ENCODE results near the gene PDE6H.

The PDE6H gene

DNA sequence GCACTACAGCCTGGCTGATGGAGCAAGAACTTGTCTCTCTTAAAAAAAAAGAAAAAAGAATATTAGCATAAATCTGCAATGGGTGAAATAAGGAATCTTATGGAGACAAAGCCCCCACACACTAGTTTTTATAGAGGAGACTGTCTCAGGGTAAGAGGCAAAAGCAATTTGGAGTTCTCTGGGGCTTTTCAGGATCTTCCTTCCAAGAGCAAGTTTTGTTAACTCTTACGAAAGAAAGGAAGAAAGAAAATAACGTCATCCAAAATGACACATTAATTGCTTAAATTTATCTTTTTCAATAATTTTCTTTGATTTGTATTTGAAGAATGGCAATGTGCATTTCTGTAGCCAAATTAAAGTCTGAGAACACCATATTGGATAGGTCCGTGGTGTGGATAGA is 3.8 kb downstream of the PDE6H start:
- DNase-seq: no peak

DNA sequence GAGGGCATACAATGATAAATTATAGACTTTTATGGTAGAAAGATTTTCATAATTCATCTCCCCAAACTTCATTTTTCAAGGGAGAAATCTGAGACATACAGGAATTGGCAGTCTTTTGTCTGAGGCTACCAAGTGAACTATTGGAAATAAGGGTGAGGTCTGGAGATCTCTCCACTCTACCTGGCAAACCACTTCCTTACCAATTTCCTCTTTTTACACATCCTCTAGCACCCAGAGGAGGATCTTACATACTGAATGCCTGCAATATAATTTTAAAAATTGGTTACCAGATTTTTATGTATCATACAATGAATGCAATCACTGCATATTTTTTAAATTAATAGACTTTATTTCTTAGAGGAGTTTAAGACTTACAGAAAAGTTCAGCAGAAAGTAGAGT is 6.6 kb downstream of the PDE6H start:
- DNase-seq: no peak

DNA sequence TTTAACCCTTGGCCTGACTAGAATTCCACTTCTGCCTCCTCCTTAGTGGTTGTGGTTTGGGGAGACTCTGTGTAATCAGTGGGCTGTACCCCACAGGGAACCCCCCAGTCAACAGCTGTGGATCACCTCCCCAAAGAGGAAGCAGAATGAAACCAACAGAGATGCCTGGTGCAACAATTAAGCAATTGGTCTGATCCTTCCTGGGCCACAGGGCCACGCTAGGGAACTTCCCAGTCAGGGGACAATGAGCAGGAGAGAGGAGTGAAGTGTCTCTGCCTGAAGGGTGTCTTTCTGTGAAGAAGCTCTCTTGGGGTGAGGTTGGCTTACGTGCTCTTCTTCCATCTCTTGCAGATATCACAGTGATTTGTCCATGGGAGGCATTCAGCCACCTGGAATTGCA is 8.2 kb downstream of the PDE6H start:
- no peak for DNase-seq

DNA sequence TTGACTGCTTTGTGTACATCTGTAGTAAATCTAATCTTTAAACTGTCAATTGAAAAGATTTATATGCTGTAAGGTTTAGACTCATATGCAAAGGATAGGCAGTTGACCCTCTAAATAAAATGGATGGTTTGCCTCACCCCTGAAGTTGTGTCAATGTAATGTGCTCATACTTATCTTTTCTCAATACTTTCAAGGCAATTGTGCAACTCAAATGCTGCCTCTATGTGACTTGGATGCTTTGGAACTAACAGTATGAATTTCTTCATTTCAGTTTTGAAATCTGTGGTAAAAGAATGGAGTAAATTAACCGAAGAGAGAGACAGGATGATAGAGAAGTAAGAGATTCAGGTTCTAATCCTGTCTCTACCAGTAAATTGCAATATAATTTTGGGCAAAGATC is 9.7 kb downstream of the PDE6H start:
- DNase-seq: no peak

DNA sequence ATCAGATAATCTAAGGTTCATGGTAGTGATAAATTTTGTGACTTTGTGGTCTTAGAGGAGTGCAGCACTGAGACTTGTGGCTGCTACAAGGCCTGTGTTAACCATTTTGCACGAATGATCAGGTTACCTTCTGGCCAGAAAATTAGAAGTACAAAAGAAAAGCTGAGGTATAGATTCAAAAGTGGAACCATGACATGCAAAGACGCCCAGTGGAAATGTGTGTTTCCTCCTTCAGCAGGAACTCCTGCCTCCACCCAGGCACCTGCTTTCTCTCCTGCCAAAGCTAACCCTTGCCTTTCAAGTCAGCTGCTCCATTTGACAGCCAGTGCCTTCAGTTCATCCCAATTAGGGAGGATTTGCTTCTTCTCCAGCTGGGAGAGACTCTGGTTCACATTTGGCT is 10.1 kb downstream of the PDE6H start:
- DNase-seq: no peak

DNA sequence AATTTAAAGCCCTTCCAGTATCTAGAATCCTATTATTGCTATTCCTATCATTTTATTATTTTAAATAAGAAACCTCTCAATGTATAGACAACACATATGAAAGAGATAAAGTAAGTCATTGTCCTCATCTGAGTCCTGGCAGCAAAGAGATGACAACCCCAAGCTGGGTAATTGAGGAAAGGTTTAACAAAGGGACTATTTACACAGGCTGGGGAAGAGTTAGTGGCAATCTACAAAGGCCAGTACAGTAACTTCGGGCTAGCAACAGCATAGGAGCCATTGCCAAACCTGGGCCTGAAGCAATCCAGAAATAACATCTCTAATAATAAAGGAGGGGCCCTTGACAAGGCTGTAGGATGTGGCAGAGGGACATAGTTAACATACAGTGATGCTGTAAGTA is 11.2 kb downstream of the PDE6H start:
- DNase-seq: no peak

DNA sequence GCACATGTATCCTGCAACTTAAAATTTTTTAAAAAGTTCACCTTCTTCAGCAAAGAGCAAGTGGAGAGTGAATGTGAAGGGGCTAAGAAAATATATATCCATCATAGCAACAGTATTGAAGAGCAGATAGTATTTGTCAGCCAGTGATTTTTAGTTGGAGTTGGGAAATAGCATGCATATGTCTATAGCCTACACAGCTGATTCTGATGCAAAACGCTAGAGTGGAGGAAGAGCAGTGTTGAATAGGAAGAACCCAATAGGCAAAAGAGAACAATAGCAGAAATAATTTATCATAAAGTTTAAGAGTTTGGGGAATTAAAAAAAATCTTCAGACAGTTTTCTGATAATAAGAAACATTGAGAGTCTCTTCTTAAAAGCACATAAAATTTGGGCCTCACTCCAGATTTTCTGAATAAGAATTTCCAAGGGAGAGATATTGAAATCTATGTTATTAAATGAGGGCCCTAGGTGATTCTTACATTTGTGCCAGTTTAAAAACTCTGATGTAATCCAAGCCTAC is 12.0 kb downstream of the PDE6H start:
- no peak for DNase-seq

DNA sequence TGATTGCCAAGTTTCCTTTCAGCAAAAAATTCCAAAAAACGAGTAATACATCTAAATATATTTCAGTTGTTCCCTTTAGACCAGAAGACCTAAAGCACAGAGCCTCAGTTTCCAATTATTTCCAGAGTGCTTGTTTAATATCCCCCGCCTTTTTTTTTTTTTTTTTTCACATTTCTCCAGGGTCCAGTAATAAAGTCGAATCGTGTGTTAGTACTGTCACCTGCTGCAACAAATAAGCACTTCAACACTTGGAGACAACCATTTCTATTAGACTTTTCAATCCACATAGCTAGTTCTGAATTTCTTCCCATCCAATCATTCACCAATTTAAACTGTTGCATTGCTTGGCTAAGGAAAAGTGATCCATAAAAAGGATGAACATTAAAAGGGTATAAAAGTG is 13.6 kb downstream of the PDE6H start:
- no peak for DNase-seq

DNA sequence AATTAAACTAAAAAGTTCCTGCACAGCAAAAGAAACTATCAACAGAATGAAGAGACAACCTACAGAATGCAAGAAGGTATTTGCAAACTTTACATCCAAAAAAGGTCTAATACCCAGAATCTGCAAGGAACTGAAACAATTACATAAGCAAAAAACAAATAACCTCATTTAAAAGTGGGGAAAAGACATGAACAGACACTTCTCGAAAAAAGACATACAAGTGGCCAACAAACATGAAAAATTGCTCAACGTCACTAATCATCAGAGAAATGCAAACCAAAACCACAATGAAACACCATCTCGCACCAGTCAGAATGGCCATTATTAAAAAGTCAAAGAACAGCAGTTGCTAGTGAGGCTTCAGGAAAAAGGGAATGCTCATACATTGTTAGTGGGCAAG is 15.2 kb downstream of the PDE6H start:
- no peak for DNase-seq

DNA sequence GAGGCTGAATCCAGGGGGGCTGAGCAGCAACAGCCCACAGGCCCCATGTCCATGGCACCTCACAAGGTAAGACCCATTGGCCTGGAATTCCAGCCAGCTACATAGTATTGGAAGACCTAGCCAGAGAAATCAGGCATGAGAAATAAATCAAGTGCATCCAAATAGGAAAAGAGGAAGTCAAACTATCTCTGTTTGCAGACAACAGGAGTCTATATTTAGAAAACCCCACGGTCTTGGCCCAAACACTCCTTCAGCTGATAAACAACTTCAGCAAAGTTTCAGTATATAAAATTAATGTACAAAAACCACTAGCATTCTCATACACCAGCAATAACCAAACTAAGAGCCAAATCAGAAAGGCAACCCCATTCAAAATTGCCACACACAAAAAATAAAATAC is 16.9 kb downstream of the PDE6H start:
- no peak for DNase-seq

DNA sequence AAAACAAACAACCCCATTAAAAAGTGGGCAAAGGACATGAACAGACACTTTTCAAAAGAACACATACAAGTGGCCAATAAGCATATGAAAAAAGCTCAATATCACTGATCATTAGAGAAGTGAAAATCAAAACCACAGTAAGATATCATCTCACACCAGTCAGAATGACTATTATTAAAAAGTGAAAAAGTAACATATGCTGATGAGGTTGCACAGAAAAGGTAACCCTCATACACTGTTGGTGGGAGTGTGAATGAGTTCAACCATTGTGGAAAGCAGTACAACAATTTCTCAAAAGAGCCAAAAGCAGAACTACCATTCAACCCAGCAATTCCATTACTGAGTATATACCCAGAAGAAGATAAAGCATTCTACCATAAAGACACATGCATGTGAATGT is 18.2 kb downstream of the PDE6H start:
- no peak for DNase-seq

DNA sequence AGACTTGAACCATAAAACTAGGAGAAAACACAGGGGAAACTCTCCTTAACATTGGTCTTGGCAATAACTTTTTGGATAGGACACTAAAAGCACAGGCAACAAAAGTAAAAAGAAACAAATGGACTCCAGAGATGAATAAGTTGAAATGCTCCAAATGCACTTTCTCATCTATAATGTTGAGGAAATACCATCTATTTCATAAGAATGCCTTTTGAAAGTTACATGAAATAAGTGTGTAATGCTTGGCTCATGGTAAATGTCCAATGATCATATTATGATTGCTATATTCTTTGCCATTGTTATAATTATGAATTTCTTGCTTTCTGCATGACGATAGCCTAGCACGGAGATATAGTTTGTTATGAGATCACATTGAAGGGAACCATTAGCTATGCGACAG is 19.8 kb downstream of the PDE6H start:
- no peak for DNase-seq

DNA sequence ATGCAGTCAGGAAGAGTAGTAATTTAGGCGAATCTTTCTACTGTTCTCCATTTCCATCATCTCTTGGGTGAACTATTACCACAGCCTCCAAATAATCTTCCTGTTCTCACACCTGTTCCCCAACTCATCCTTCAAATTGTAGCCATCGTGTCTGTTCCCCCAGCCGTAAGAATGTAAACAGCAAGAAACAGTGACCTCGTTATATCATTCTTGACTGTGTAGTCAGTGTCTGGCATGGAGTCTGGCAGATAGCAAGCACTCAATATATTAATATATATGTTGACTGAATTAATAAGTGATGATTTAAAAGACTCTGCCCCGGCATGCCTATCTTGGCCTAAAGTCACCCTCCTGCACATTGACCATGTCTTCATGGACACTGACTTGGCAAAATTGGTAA is 20.3 kb downstream of the PDE6H start:
- no peak for DNase-seq

DNA sequence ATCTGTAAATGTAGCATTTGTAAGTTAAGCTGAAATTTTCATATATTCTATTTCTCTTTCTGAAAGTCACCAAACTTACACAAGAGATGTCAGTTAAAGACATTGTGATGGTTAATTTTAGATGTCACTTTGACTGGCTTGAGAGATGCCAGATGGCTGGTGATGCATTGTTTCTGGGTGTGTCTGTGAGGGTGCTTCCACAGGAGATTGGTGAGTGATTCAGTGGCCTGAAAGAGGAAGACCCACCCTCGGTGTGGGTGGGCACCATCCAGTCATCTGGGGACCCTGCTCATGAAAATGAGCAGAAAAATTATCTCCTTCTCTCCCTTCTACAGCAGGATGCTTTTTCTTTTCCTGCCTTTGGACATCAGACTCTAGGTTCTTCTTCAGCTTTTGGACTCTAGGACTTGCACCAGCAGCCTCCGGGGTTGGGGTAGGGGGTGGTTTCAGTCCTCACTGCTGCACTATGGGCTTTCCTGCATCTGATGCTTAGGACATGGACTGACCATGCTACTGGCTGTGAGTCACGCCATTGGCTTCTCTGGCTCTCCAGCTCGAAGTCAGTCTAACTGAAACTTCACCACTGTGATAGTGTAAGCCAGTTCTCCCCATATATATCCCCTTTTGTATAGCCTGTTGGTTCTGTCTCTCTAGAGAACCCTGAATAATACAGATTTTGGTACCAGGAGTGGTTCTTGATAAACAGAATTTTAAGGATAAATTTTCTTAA is 20.9 kb downstream of the PDE6H start:
- no peak for DNase-seq

DNA sequence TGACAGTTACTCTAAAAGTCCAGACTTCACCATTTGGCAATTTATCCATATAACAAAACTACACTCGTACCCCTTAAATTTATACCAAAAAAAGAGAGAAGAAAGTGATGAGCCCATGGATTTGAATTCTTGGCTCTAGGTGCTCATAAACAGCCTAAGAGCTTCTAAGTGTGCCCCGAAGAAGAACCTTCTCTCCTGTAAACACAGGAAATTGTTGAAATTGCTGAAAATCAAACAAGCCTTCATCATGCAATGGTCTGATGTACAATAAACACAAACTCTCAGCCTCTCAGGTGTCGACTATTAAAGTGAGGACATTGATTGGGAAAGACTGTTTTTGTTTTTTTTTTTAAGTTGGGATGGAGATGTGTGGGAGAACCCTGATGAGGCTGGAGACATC is 21.8 kb downstream of the PDE6H start:
- no peak for DNase-seq

DNA sequence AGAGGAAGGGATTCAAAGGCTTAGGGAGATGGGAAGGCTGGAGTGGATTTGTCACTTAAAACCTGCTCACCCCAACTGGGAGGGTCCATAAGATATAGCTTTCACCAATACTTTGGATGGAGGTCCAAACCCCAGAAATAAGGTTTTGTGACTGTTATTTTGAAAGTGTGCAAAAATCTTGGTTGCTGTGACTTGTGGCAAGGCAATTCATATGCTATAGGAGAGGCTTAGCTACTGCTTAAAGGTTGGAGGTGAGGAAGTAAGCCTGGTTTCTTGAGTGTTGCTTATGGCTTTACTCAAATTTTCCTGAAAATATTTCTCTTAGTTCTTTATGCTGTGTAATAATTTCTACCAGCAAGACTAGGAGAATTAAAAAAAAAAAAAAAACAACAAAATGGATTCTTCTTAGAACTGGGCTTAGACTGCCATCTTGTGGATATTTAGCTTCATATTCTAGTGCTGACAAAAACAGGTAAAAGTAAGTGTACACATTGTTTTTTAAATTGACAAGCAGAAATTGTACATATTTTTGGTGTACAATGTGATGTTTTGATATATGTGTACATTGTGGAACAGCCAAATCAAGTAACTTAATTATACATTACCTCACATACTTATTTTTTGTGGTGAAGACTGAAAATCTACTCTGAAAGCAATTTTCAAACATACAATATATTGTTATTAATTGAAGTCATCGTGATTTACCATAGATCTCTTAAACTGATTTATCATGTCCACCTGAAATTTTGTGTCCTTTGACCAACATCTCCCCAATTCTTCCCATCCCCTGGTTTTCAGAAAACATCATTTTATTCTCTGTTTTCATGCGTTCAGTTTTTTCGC is 23.0 kb downstream of the PDE6H start:
- peak; percentile 32 for DNase-seq

DNA sequence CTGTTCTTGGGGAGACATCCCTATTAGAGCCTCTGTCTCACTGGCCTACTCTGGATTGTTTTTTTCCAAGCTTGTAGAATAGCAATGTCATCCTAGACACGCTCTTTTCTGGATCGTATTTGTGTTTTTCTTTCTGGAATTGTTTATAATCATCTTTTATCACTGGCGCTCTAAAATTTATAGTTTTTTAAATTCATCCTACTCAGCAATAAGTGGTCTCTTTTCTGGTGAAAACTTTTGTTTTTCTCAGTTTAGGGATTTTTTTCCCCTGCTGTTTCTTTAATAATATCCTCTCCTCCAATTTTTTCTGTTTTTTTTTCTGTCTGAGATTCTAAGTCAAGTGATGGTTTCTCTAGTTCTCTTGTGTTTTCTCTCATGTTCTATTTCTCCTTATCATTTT is 25.2 kb downstream of the PDE6H start:
- DNase-seq: no peak

DNA sequence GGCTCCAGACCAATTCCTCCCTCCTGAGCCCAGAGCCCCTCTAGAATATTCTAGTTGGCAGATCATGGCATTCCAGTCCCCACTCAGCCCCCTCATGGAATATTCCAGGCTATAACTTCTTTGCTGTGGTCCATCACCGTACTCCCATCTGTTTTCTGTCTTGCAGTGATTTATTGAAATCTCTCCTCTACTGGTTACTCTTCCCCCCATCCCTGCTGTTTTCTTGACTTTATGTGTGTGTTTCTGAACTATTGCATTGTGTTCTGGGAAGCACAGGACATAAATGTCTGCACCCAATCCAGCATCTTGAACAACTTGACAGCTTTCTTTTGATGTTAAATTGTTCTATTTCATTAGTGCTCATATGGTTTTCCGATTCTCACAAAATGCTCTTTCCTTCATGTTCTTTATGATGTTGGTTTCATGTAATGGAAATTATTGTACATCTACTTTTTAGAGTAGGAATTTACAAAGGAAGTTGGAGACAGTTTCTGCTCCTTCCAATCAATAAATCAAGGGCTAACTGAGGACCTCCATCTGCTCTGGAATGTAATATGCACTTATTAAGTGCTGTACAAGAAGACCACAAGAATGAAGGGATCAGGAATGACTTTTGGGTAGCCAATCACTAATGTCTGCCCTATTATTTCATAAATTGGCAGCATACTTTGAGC is 26.3 kb downstream of the PDE6H start:
- DNase-seq: no peak

DNA sequence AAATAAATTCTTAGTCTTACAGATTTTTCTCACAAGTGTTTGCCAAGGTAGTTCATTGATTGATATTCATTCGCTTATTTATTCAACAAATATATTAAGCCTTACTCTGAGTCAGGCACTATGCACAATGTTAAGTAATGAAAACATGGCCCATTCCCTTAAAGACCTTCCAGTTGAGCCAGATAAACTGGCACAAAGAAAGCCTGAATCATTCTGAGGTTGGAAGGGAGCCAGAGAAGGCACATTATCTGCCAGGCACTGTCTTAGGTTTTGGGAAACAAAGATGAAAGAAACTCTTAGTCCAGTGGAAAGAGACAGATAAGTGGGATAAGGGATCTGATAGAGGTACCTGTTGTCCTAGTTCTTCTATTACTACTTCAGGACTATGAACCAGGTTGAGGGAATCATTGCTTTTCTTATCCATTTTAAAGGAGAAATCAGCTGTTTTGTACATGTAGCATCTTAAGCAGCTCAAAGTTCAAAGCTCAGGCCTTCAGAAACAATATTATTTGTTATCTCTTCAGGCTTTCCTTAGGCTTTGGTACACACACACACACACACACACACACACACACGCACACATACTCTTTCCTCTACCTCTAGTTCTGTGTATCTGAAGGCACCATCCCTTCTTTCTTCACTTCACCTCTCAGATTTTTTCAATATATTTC is 27.0 kb downstream of the PDE6H start:
- no peak for DNase-seq

DNA sequence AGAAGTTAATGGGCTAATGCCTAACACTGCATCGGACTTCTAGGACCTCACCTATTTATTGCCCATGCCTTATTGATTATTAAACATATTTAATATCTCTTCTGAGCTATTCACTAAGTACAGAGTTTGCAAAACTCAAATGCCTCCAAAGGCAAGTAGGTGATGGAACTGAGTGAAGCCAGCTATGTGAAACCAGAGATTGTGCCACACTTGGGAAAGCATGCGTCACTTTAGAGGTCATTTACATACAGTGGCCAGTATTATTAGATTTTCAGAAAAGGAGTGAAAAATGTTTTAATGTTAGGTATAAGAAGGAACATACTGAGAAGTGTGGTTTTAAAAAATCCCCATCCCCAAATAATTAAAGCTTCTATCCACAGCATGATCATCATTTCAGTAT is 27.7 kb downstream of the PDE6H start:
- DNase-seq: no peak

DNA sequence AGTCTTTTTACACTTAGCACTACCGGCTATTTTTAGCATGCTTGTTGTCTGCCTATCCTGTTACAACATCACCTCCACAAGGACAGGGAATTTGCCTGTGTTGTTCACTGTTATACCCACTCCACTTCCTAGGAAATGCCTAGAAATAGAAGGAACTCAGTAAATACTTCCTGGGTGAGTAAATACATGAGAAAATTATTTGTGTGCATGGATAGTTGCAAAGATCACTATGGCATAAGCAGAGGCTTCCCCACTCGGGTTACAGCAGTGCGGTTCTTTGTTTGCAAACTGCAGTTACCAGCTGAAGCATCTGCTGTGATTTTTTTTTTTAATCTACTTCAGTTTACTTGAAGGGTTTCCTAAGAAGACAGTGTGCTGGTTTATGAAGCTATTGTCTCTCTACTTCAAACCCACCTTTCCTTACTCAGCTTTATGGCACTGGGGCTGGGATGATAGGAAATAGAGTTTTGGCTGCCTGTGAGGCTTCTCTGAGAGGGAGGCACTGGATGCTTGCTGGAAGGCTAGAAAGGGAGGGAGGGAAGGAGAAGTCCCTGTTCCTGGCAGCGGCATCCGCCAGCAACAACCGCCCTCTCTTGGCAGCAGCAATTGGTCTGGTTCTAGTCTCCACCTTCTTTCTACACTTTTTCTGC is 29.0 kb downstream of the PDE6H start:
- DNase-seq: no peak

DNA sequence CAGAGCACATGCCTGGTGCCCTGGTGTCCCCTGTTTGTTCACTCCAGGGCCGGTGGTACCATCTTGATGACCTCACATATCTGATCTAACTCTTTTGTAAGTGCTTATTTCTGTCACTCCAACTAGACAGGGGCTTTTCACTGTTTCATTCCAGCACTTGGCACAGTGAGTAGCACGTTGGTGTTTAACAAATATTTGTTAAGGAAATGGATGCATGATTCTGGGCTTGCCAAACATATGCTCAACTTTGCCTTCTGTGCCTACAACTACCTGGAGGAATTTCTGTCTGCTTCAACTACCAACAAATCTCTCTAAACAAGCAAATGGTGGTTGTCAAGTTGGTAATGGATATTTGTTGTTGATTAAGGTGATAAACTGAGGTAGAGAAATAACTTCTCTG is 31.6 kb downstream of the PDE6H start:
- DNase-seq: no peak

DNA sequence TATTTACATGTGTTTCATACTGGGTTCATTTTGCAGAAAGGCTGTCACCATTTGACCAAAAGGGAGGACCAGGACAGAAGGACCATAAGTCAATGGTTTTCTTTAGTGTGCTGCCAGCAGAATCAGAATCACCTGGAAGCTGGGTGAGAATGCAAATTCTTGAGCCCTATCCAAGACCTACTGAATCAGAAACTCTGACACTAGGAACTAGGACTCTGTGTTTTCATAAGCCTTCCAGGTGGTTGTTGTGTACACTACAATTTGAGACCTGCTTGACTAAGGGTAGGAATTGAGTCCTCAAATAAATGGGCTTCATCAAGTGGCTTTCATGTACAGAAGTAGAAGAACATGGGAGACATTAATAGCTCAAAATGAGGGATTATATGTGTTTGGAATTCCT is 32.2 kb downstream of the PDE6H start:
- DNase-seq: peak; percentile 62
